GM21515 (cell line): Measurements from ENCODE around the gene METTL24.

Source experiments
- ATAC-seq: cut with Tn5 transposase; IDR thresholded peaks from one replicate; pipeline ENCODE4 v1.9.1; 2021; ENCODE audit not compliant: unreplicated experiment

The METTL24 gene

DNA sequence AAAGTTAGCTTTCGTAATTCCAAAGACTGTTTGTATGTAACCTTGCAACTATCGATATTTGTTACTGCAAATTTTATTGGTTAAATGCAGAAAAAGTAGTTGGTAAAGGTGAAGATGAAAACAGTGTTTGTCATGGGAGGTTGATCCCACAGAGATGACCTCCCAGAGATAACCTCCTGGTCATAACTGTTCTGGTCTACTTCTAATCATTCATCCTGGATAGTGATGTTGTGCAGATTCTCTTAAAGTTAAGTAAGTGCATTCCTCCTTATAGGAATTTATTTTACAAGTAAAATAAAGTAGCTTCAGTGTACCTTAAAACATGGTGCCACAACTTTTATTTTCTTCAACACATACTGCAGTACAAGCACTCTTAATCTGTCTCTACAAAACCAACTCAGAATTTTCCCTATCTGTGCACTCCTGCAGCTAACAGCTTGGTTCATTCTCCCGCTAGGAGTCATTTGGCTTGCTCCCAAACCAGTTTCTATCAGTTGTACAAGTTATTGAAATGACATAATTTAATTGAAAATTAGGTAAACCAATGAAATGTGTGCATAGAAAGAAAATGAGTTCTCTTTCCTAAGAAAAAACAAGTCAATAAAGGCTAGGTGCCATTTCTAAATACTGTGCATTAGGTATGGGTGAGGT, 19.2 kb downstream of the METTL24 start:
- ATAC-seq = no peak

DNA sequence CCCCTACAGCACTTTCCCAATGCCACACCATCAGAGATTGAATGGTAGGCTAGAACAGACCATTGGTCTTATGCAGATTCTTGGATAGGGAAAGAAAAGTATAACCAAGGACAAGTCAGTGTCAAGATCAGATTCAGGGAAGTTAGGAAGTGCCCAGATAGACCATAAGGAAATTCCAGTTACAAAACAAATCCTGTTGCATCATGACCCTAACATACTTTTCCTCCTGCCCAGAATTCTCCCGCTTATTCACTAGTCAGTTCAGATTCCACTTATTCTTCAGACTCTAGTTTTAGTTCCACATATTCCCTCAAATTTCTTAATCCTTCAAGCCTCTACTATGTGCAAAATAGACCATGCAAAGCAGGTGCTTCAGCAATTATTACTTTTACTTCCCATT, 20.7 kb downstream of the METTL24 start:
- ATAC-seq = no peak

DNA sequence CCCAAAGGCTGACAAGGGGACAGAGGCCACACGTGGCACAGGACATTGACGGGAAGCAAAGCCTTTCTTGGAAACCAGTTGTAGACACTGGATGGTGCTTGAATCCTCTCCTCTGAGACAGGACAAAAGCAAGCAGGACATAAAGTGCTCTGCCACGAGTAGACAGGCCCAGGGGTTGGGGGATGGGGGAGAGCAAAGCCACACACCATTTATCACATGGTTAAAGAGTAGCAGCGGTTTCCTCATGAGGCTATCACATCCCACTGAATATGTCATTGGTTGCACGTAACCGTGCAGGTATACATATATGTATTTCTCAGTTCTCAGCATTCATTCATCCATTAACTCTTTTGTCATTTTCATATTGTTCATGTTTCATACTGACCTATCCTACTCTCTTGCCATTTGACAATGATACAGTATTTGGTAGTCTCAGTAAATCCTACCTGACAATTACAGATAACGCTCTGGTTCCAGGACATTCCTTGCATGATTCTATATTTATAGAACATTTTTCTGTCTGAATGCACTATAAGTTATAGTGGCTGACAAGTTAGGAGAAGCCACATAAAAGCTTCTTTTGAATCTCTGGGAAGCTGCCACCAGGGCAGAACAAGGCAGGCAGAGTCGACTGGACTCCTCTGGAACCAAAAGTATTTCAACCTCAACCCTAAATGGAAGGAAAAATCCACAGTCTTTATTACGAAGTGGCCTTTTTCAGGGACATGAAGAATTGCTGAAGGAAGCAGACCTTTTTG, 23.5 kb downstream of the METTL24 start:
- no peak for ATAC-seq

DNA sequence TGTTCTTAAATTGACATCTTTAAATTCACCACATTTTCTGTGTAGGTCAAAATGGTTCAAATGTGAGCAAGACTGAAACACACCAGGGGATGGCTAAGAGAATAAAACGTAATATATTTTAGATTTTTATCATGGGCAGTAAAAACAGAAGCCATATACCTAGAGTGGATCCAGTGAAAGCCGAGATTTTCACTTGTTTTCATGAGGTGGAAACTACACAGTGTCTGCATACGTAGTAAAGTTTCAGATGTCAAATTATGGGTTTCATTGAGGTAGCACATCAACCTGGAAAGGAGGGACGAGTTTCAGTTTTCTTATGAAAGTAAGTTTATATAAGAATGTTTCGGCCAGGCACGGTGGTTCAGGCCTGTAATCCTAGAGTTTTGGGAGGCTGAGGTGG, 25.9 kb downstream of the METTL24 start:
- no peak for ATAC-seq

DNA sequence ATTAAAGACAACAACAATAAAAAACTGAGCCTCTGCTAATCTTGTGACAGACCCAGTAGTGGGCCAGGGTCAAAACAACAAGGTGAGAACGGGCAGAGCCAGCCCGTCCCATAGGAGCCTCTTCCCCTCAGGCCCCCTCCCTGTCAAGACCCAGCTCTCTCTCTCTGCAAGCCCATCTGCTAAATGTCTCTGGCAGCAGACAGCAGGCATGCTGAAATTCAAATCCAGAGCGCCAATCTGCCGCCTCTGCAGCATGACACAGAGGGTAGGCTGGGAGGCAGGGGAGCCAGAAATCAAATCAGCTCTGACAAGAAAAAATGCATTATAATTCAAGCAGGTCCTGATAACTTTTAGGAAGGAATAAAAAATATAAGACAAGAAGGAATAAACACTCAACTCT, 26.3 kb downstream of the METTL24 start:
- no peak for ATAC-seq

DNA sequence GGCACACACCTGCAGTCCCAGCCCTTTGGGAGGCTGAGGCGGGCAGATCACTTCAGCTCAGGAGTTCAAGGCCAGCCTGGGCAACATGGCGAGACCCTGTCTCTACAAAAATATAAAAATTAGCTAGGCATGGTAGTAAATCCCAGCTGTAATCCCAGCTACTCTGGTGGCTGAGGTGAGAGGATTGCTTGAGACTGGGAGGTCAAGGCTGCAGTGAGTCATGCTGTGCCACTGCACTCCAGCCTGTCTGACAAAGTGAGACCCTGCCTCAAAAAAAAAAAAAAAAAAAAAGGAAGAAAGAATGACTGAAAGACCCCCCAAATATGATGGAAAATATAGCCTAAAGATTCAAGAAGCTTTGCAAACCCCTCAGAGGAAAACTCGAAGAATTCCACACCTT, 26.8 kb downstream of the METTL24 start:
- no peak for ATAC-seq

DNA sequence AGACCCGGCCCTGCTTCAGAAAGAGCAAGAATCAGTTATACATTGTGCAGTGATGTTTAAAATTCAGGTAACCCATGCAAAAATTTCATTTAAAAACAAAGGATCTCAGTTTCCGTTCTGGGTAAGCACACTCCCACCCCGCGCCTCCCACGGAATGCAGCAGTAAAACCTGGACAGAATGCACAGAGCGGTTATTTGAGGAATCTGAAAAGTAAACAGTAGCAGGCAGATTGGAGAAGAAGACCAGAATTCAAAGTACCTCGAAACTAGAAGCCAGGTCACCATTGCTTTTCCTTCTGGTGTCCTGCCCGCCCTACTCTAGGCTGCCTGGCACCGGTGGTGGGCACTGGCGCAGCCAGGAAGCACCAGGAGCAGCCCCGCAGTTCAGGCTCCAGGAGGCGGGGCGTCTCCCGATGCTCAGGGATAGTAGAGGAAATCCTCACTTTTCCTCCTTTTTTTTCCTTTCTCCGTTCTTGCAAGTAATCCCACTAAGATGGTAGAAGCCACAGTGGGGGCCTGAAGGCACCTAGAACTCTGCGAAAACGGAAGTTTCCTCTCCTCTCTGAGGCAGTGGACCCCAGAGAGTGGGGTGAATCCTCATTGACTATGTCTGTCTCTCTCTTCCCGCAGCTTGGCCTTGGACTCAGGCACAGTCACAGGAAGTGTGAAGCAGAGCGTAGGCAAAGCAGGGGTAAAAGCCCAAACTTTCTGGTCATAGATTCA, 28.3 kb downstream of the METTL24 start:
- ATAC-seq = no peak

DNA sequence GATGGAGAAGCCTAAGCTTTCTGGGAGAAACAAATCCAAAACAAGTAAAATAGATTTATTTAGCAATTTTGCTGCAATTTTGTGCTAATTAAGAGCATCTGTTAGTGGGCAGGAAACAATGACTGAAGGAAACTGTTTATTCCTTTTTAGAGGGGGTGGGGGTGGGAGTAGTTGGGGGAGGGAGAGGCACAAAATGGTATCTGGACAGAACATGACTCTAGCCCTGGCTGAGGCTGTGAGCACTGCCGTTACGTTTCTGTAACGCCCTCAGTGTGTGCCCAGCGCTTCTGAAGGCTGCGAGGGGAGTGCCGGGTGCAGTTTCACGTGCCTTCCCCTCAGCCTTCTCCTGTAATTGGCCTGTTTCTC, 28.8 kb downstream of the METTL24 start:
- no peak for ATAC-seq

DNA sequence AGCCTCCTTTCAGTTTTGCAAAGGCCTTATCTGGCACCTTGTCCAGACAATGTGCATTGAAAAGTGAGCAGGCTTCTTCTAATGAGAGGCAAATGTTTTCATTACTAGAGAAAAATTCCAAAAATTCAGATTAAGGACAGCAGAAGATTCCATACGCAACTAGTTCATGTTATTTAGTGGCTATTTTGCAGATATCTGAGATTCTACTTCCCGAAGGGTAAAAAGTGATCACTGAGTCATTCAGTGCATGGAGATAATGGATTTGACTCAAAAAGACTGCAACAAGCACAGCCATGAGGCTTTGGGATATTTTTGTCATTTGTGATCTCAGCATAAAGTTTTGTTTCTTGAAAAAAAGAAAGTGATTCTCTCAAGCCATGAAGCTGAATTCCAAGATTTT, 29.9 kb downstream of the METTL24 start:
- ATAC-seq = no peak

DNA sequence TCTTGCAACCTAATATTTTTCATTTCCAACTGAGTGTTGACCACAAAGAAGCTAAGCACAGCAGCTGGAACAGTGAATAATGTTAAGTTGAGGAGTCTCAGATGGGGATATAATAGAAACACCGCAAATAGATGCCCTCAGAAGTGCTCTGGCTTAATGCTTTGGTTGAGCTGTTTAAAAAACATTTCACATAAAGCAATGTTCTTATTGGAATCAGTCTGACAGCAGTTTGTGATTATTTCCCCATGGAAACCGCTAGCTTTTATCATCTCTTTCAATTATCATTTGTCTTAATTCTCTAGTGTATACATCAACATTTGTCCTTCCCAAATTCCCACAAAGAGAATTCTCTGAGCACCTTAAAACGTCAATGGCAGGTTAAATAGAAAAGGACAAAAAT, 30.8 kb downstream of the METTL24 start:
- ATAC-seq = no peak

DNA sequence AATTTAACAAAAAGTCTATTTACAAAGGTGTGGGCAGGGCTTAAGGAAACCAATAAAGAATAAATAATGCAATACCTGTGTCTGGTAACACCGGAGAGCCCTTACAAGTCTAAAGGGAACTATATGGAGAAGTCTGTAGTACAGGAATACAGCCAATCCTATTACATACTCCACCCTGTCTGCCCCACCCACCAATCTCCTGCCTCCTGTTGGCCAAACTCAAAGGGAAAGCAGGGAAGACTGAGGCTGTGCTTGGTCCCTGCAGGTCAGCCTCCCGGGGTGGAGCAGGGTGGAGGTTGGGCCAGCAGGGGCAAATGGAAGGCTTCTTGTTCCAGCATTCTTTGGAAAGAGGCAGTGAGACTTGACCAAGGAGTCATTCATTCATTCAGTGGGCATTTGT, 31.5 kb downstream of the METTL24 start:
- no peak for ATAC-seq

DNA sequence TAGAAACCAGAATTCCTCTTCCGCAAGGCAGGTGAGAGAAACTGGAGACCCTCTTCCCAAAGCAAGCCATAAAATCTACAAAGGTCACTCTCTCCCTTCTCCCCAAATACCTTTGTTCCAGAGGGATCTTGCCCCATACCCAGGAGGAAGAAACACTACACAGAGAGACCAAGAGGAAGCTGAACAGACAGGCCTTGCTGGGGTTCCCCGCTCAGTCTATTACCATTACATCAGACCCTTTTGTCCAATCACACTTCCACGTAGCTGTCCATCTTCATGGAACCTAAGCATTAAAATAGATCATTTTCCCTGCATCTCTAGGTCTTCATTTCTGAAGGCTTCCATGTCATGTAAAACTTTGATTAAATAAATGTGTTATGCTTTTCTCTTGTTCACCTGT, 32.1 kb downstream of the METTL24 start:
- no peak for ATAC-seq

DNA sequence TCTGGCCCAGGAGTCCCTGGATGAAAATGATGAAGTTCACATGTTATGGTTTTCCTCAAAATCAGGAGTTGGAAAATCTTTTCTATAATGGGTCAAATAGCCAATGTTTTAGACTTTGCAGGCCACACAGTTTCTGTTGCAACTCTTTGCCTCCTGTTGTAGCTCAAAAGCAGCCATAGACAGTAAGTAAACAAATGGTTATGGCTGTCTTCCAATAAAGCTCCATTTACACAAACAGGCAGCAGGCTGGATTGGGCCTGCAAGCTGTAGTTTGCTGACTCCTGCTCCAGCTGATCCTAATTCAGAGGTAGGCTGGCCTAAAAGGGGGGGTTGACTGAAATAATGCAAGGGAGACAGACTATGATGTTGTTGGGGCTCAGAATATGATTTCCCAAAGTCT, 33.0 kb downstream of the METTL24 start:
- ATAC-seq = no peak

DNA sequence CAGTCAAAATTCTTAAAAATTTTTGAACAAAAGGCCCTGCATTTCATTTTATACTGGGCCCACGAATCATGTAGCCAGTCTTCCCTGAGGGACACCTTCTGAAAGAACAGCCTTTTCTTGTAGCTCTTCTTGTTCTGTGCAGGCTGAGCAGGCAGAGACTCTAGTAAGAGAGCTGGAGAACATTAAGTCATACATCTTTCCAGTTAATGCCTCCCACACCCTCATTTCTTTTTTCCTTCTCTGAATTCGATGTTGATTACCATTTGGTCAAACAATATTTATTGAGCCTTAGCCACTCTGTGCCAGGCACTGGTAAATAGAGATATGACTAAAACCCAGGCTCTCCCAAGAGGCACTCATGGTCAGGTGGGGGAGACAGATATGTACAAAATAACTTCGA, 33.6 kb downstream of the METTL24 start:
- ATAC-seq = no peak

DNA sequence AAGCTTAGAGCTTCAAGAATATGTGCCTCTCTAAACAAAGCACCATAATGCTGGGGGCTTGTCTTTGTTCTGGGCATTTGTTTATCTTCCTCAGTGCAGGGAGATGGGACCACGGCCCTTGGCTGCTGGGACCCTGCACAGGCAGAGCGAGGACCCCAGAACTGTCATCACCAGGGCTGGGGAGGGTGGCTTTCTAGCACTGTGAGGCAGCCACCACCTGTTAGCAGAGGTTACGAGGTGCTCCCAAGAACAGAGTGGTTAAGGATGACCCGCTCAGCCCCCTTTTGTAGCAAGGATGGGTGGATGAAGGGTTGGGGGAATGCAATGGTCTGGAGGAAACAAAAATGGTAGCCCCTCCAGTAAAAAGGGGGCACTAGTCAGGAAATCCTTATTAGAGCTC, 34.9 kb downstream of the METTL24 start:
- no peak for ATAC-seq

DNA sequence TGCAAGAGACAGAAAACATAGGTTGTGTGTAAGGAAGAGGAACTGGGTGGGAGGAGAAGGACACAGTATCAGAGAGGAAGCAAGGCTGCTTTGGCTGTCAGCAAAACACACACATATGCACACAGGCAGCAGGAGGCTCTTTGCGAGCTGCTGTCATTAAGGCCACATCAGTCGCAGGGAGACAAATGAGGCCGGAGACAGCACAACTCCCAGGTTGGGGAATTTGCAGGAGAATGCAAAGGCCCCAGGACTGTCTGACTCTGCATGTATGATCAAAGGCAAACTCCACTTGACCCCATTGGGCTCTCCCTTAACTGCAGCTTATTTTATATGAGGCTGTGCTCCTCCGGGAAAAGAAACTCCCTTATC, 35.3 kb downstream of the METTL24 start:
- ATAC-seq = no peak

DNA sequence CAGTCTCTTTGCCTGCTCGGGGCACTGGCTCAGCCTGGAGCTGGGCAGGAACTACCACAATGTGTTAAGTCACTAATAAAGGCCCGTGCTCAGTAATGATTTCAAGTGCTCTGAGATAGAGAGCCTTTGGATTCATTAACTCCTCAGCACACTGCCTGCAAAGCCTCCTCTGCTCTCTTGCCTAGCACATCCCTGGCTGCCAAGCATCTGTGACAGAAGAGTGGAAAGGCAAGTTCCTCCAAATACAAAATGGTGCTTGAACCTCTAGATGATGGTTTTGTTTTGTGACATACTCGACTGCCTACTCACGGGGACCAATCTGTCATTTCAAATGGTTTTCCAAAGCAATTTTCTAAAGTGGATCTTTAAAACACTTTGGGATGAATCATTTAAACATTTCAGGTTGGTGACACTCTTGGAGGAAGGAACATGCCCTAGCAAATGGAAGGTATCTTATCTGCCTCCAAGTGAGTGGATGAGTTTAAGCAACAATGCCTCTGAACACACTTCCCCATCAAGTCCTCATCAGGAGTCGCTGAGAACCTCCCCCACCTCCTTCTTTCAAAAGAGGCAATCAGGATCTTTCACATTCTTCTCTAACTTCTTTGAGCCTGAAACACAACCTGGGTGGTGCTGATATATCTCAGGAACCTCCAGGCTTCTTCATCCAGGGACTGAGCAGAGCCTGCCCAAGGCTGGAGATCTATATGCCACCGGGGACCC, 35.8 kb downstream of the METTL24 start:
- ATAC-seq = no peak

DNA sequence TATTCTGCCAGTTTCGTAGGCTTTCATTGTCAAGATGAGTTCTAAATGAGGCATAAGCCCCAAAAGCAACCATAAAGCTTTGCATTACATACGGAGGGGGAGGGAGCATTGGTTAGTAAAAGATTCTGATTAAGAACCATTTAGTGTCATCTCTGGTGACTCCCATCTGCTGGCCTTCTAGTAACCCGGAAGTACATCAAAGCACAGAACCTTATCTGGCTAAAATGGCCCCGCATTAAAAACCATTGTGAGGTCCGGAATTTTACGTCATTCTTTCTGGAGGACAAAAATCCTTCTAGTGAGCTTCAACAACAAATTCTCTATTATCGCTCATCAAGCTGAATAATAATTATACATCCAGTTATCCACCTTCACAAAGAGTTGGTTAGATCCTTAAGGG, 37.8 kb downstream of the METTL24 start:
- no peak for ATAC-seq

DNA sequence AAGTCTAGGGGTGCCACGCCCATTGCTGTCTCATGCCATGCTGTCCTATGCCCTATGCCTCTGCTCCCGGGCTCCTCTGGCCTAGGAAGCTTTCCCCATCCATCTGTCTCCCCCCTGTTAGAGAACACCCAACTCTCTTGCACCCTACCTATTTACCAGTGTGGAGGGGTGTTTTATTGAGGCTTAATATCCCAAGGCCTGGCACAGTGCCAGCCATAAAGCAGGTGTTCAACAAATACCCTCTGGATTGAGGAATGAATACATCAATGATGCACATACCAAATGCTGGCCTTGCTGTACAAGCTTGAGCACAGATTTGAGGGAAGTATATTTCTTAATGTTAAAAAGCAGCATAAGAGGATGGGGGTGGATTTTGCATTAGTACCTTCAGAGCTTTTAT, 38.3 kb downstream of the METTL24 start:
- no peak for ATAC-seq

DNA sequence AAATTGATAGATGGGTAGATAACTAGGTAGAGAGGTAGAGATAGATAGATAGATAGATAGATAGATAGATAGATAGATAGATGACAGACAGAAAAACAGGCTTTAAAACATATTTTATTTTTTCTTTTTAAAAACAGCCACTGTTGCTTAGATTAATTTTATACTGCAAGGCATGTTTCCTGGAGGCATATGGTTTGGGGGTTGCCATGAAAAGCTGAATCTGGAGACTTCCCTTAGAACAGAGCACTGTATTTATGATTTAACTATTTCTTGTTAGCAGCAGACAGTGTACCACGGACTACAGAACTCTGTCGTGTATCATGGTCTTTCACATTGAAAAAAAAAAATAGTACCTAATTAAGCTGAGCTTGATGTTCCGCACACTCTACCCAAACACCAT, 38.8 kb downstream of the METTL24 start:
- ATAC-seq = no peak

DNA sequence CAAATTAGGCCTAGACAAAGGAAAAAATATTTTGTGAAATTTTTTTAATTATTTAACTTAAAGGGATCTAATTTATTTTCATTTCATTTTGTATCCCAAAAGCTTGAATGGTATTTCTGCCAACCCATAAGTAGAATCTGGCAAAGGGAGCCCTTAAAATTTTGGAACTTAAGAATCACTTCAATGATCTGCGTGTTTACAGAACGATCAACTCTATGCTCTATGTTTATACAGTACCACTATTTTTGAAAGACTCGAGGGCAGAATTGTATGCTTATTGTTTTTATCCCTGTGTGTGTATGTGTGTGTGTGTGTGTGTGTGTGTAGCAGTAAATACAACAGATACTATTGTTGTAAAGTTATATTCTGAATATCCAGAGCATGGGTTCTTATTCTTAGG, 39.2 kb downstream of the METTL24 start:
- ATAC-seq = no peak

DNA sequence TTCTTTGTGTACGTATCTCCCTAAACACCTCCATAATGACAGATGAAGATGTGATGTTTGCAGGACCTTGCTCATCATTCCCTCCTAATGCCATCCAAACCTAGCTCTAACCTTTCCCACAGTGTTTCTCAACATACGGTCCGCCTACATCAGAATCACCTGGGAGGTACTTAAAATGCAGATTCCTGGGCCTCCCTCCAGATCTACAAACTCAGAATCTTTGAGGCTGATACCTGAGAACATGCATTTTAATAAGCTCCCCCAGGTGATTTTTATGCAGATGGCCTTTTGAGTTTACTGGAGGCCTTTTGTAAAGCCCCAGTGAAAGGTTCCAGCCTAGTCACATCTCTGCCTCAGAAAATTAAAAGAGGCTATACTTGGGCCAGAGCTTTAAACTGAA, 40.5 kb downstream of the METTL24 start:
- ATAC-seq = no peak
